DND-41 (cell line): ENCODE results near the gene SLC49A4.

Source experiments
- ATAC-seq: fragments of 200-7000 bp; cut with Tn5 transposase; 3 replicates; pipeline ENCODE4 v1.9.1; 2021; ENCODE audit warnings: low read depth; ENCODE audit not compliant: insufficient read depth
- DNase-seq: peaks from one replicate; pipeline ENCODE4 v3.0.0-alpha.2; 2020
- H2AFZ ChIP-seq: 2 replicates; pipeline ENCODE4 v1.6.0; 2012; ENCODE audit warnings: low read depth, low read length
- H3K27ac ChIP-seq: 2 replicates; pipeline ENCODE4 v1.5.1; 2012; ENCODE audit warnings: low read length, inconsistent platforms
- H3K27me3 ChIP-seq: fragments of 200-600 bp; sonication (generic); 2 replicates; pipeline ENCODE4 v1.6.0; 2012; ENCODE audit warnings: low read length, mild to moderate bottlenecking, inconsistent platforms; ENCODE audit not compliant: insufficient read depth, poor library complexity
- H3K36me3 ChIP-seq: 2 replicates; pipeline ENCODE4 v1.5.1; 2012; ENCODE audit warnings: low read length, inconsistent platforms; ENCODE audit not compliant: insufficient read depth
- H3K4me1 ChIP-seq: 2 replicates; pipeline ENCODE4 v1.5.1; 2012; ENCODE audit warnings: mild to moderate bottlenecking, low read length; ENCODE audit not compliant: insufficient read depth
- H3K4me2 ChIP-seq: 2 replicates; pipeline ENCODE4 v1.6.0; 2012; ENCODE audit warnings: mild to moderate bottlenecking, moderate library complexity, low read length, inconsistent platforms; ENCODE audit not compliant: insufficient read depth
- H3K4me3 ChIP-seq, 2 experiments: fragments of 200-600 bp in 1 of 2; shearing (Covaris generic) in 1 of 2; 2 replicates each; pipeline ENCODE4 v1.5.1; 2012 to 2016; ENCODE audit warnings: inconsistent platforms in 2 of 2, low read length in 2 of 2, mild to moderate bottlenecking in 2 of 2, low read depth in 1 of 2, moderate library complexity in 1 of 2
- H3K79me2 ChIP-seq: 2 replicates; pipeline ENCODE4 v1.6.0; 2012; ENCODE audit warnings: low read length, inconsistent platforms; ENCODE audit not compliant: insufficient read depth
- H3K9ac ChIP-seq: 2 replicates; pipeline ENCODE4 v1.6.0; 2012; ENCODE audit warnings: low read depth, mild to moderate bottlenecking, inconsistent platforms, low read length, moderate library complexity
- H3K9me3 ChIP-seq: 2 replicates; pipeline ENCODE4 v1.5.1; 2012; ENCODE audit warnings: low read length, moderate library complexity, mild to moderate bottlenecking, inconsistent platforms; ENCODE audit not compliant: insufficient read depth, severe bottlenecking
- H4K20me1 ChIP-seq: 2 replicates; pipeline ENCODE4 v1.6.0; 2012; ENCODE audit warnings: low read length; ENCODE audit not compliant: insufficient read depth
- EZH2 ChIP-seq: IDR thresholded peaks from 3 replicates; pipeline ENCODE4 v1.6.1; 2012; ENCODE audit warnings: borderline replicate concordance, low read depth, mild to moderate bottlenecking, moderate library complexity, low read length, inconsistent platforms; ENCODE audit not compliant: severe bottlenecking
- TF ChIP-seq, protein P1 (sequence below): IDR thresholded peaks from 2 replicates; pipeline ENCODE4 v1.5.1; 2012; ENCODE audit warnings: borderline replicate concordance, low read length, moderate library complexity, mild to moderate bottlenecking; ENCODE audit not compliant: poor library complexity, severe bottlenecking; ENCODE audit errors: extremely low read depth

SLC49A4 gene

DNA sequence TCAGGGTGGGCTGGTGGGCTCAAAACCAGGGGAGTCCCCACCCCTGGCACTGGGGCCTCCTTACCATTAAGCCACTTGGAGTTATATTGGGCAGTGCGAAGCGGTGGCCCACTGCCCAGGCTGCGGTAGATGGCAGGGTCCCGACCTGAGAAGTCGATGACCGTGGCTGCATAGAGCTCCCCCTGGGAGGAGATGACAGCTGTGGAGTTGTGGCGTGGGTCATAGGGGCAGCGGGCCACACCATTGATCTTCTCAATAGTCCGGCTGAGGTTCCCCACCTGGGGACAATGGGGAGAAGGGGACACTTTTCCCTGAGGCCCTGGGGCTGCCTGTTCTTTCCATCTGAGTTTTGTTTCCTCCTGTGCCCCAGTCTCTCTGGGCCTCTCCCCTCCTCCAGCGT, 132.9 kb downstream of the SLC49A4 start:
- H3K4me2 ChIP-seq: no peak overlapping the region
- H3K36me3 ChIP-seq: no peaks in the 10 kb centered on the region
- no peak for ATAC-seq
- no peak overlapping the region for H3K9ac ChIP-seq
- no peak overlapping the region for H3K27ac ChIP-seq
- H3K9me3 ChIP-seq: no peaks in the 10 kb centered on the region
- TF ChIP-seq, protein P1, sequence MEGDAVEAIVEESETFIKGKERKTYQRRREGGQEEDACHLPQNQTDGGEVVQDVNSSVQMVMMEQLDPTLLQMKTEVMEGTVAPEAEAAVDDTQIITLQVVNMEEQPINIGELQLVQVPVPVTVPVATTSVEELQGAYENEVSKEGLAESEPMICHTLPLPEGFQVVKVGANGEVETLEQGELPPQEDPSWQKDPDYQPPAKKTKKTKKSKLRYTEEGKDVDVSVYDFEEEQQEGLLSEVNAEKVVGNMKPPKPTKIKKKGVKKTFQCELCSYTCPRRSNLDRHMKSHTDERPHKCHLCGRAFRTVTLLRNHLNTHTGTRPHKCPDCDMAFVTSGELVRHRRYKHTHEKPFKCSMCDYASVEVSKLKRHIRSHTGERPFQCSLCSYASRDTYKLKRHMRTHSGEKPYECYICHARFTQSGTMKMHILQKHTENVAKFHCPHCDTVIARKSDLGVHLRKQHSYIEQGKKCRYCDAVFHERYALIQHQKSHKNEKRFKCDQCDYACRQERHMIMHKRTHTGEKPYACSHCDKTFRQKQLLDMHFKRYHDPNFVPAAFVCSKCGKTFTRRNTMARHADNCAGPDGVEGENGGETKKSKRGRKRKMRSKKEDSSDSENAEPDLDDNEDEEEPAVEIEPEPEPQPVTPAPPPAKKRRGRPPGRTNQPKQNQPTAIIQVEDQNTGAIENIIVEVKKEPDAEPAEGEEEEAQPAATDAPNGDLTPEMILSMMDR: no peak
- no peak for TF ChIP-seq EZH2
- H3K79me2 ChIP-seq: no peaks in the 10 kb centered on the region
- no peaks in the 10 kb centered on the region for H3K4me1 ChIP-seq
- no peak overlapping the region for H3K4me3 ChIP-seq
- H3K27me3 ChIP-seq: peaks cover 12% of the 10 kb centered on the region
- no peaks in the 10 kb centered on the region for H4K20me1 ChIP-seq
- no peak overlapping the region for H2AFZ ChIP-seq
- DNase-seq: no peak

DNA sequence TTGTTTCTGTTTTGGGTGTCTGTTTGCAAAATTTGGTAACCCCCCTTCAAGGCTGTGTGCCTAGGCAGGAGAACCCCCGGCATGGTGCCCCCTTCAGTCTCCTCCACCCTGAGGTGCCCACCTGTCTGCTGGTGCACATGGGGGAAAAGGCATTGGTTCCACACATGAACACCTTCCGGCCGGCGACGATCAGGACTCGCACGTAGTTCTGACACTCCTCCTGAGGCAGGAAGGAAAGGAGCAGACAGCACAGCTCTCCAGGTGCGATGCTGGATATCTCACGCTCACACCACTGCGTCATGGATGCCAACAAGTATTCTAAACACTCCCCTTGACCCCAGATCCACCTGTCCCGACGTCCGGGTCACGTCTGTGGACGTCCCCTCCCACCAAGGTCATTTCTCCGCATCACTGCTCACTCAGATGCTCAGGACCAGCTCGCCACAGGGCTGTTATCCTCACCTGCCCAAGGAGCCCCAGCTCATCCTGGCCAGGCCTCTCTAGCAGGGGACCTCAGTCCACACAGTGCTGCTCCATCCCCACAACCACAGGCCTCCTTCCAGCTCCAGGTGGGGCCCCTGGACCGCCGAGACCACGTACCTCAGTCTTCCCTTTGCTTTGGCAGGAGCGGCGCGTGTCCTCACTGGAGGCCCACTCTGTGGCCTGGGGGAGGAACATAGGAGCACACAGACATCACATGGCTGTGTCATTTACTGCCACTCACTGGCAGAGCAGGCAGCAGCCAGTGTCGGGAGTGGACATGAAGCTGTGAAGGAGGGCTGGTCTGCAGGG, 133.7 kb downstream of the SLC49A4 start:
- Histone ChIP-seq H3K9ac (no peak overlapping the region), H3K27ac (no peak overlapping the region), H3K27me3 (peaks cover 17% of the 10 kb centered on the region), H3K4me3 (no peak overlapping the region), H3K4me2 (no peak overlapping the region), H3K79me2 (no peaks in the 10 kb centered on the region), H2AFZ (no peak overlapping the region), H3K4me1 (no peaks in the 10 kb centered on the region), H4K20me1 (no peaks in the 10 kb centered on the region), H3K36me3 (no peaks in the 10 kb centered on the region), H3K9me3 (no peaks in the 10 kb centered on the region)
- TF ChIP-seq, protein P1: no peak
- no peak for TF ChIP-seq EZH2
- no peak for ATAC-seq
- DNase-seq: no peak

DNA sequence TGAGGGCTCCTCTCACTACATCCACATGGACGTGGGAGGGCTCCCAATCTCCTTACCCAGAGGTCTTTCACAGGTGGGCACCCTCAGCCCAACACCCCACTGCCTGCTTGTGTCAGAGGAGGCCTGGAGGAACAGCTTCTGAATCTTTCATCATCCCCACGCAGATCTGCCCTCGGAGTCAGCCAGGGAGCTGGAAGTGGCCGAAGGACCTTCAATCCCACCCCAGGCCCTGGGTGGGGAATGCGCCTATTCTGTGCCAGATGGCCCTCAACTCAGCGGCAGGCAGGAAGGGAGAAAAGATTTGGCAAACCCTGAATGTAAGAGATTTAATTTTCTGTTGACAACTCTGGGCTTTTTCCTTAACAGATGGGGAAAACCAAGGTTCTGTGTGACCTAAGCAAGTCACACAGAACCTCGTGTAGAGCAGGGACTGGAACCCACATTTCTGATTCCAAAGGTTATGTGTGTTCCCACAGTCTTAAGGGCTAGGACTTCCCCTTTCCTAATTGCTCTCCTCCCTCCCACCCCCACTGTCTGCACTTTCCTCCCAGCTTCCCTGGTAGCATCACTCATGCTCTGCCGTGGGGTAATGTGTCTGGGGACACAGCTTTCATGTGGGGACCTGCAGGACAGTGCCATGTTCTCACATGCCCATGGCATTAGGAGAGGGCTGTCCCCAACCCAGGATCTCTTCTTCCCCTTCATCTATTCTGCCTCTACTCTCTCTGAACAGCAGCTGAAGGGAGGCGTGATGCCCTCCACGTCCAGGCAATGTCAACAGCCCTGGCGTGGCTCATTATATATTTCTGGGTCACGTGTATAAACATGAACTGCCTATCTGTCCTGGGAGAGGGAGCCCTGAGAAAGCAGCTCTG, 134.6 kb downstream of the SLC49A4 start:
- Histone ChIP-seq H3K9me3 (no peaks in the 10 kb centered on the region), H3K27ac (no peak overlapping the region), H3K27me3 (peaks cover 17% of the 10 kb centered on the region), H4K20me1 (no peaks in the 10 kb centered on the region), H3K79me2 (no peaks in the 10 kb centered on the region), H3K4me2 (no peak overlapping the region), H2AFZ (no peak overlapping the region), H3K4me1 (no peaks in the 10 kb centered on the region), H3K9ac (no peak overlapping the region), H3K4me3 (no peak overlapping the region), H3K36me3 (no peaks in the 10 kb centered on the region)
- no peak for TF ChIP-seq EZH2
- TF ChIP-seq, protein P1: no peak
- DNase-seq: no peak
- ATAC-seq: no peak
